DOHH2 (cell line): ENCODE results near the gene GFPT1.

Experiments used
- EZH2phosphoT487 ChIP-seq: fragments of 200-600 bp; sonication (generic); IDR thresholded peaks from 2 replicates; pipeline ENCODE4 v1.6.1; 2017; ENCODE audit warnings: borderline replicate concordance, mild to moderate bottlenecking, antibody characterized with exemption, low read length, moderate library complexity, mixed read lengths
- TF ChIP-seq, protein P1 (sequence below): fragments of 200-600 bp; sonication (generic); IDR thresholded peaks from one replicate; pipeline ENCODE4 v1.5.1; 2014; ENCODE audit warnings: antibody characterized with exemption, mild to moderate bottlenecking, low read depth, low read length; ENCODE audit not compliant: poor library complexity, severe bottlenecking

GRCh38 chr2:69387770-69388481 is 899 bp upstream of the GFPT1 start:
- TF ChIP-seq, protein P1, sequence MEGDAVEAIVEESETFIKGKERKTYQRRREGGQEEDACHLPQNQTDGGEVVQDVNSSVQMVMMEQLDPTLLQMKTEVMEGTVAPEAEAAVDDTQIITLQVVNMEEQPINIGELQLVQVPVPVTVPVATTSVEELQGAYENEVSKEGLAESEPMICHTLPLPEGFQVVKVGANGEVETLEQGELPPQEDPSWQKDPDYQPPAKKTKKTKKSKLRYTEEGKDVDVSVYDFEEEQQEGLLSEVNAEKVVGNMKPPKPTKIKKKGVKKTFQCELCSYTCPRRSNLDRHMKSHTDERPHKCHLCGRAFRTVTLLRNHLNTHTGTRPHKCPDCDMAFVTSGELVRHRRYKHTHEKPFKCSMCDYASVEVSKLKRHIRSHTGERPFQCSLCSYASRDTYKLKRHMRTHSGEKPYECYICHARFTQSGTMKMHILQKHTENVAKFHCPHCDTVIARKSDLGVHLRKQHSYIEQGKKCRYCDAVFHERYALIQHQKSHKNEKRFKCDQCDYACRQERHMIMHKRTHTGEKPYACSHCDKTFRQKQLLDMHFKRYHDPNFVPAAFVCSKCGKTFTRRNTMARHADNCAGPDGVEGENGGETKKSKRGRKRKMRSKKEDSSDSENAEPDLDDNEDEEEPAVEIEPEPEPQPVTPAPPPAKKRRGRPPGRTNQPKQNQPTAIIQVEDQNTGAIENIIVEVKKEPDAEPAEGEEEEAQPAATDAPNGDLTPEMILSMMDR = no peak
- TF ChIP-seq EZH2phosphoT487 = no peak
